HEK293 (cell line): ENCODE measurements around the gene C8G.

Experiments used
- ZNF175 ChIP-seq: fragments of 450-650 bp; formaldehyde crosslinking; IDR thresholded peaks from 2 replicates; pipeline ENCODE4 v1.5.1; 2016; ENCODE audit warnings: missing biosample characterization, missing genetic modification characterization
- ZNF549 ChIP-seq: fragments of 450-650 bp; IDR thresholded peaks from 2 replicates; pipeline ENCODE4 v1.5.1; 2018; ENCODE audit warnings: missing biosample characterization, missing genetic modification characterization, mild to moderate bottlenecking, inconsistent platforms, moderate library complexity
- ZNF670 ChIP-seq: fragments of 450-650 bp; formaldehyde crosslinking; IDR thresholded peaks from 2 replicates; pipeline ENCODE4 v1.5.1; 2016; ENCODE audit warnings: missing biosample characterization, missing genetic modification characterization, low read depth
- TF ChIP-seq, protein P1 (sequence below): fragments of 450-650 bp; formaldehyde crosslinking; IDR thresholded peaks from 2 replicates; pipeline ENCODE4 v1.5.1; 2016; ENCODE audit warnings: missing biosample characterization, missing genetic modification characterization

DNA sequence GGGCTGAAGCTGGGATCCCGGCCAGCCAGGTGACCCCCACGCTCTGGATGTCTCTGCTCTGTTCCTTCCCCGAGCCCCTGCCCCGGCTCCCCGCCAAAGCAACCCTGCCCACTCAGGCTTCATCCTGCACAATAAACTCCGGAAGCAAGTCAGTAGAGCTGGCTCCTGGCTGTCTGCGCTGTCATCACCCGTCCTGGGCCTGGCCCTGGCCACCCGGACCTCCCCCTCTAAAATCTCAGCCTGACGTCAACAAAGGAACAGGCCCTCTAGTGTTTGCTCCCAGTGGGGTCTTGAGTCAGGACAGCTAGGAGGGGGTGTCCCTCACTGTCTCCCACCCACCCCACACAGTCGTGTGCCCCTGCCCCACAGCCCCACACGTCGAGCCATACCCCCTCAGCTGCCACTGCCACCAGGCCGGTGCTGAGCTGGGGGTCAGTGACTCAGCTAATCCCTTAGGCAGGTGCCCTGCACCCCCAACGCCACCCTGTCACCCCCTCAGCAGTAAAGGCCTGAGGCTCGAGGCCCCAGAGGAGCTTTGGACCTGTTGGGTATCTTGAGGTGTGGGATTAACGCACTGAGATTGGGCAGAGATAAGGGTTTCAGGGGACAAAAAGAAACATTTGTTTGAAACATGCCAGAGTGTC lies 36.7 kb downstream of the C8G start:
- no peak for TF ChIP-seq ZNF175
- TF ChIP-seq, protein P1, sequence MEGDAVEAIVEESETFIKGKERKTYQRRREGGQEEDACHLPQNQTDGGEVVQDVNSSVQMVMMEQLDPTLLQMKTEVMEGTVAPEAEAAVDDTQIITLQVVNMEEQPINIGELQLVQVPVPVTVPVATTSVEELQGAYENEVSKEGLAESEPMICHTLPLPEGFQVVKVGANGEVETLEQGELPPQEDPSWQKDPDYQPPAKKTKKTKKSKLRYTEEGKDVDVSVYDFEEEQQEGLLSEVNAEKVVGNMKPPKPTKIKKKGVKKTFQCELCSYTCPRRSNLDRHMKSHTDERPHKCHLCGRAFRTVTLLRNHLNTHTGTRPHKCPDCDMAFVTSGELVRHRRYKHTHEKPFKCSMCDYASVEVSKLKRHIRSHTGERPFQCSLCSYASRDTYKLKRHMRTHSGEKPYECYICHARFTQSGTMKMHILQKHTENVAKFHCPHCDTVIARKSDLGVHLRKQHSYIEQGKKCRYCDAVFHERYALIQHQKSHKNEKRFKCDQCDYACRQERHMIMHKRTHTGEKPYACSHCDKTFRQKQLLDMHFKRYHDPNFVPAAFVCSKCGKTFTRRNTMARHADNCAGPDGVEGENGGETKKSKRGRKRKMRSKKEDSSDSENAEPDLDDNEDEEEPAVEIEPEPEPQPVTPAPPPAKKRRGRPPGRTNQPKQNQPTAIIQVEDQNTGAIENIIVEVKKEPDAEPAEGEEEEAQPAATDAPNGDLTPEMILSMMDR (tag by site-specific recombination), result no peak
- no peak for TF ChIP-seq ZNF549 (tag by site-specific recombination)
- TF ChIP-seq ZNF670 (tag by site-specific recombination), result no peak
